DMS153 (cell line): Measurements from ENCODE around the gene ERN1.
A peak's percentile ranks its signal among the peaks of the same experiment; 100 is the strongest.

Experiments used
- DNase-seq: peaks from one replicate; lab custom pipeline; 2025; lab: John Stamatoyannopoulos, UW

Gene ERN1

DNA sequence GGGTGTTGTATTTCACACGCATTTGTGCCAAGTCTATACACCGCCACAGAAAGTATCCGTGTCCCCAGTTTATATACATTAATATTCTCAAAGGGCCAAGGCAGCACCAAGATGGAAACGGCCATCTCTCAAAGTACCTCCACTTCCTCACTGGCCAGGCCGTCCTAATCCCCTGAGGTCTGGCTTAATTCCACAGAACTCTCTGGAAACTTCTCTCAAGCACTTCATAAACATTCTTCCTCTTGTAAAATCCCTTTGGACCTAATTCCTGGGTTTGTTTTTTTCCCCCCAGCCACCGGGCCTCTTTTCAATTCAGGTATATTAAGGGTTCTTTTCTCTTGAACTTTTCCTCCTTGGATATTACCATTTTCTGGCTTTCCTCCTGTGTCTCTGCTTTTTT is 5.1 kb upstream of the ERN1 start:
- DNase-seq, result no peak

DNA sequence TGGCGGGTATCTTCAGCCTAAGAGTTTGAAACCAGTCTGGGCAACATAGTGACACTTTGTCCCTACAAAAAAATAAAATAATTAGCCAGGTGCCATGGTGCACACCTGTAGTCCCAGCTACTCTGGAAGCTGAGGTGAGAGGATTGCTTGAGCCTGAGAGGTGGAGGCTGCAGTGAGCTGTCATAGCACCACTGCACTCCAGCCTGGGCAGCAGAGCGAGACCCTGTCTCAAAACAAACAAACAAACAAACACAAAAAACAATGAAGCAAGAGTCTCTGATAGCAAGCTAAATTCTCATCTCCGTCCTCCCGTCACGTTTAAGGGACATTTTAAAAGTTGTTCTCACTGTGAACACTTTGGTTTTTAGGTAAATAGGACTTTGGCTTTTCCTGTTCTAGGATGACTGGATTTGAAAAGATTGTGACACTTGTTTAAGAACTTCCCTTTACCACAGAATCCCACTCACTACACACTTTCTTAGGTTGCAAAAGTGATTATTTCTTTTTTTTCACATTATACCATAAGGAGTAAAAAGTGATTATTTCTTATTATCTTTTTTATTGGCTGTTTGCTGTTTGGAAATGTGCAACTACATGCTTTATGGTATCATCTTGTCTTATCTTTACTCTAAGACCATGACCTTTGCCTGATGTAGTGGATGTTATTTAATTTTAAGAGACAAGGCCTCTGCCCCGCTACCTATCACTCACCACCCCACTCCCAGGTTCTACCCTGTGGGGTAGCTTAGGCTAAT is 4.4 kb upstream of the ERN1 start:
- DNase-seq, result no peak

DNA sequence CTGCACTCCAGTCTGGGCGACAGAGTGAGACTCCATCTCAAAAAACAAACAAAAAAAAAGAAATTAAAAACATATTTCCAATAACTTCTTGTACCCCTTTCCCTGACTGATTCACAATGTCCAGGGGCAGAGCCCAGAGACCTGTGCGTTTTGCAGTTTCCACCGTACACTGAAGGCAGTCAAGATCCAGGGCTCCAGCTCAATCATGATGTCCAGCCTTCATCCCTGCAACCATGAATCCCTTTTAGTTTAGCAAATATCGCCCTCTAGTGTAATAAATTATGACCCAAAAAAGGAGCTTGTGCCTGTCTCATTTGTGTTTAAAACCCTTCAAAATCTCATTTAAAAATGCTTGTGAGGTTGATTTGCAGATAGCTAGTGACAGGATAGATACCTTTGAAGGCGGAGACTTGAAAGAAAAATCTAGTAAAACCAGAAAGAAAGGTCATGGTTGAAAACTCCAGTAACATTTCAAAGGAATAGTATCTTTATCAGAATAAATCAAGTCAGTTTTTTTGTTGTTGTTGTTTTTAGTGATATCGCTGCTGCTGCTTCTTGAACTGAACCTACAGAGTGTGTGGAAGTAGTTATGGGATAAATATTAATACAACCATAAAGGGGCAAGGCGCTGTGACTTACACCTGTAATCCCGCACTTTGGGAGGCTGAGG is 3.7 kb upstream of the ERN1 start:
- DNase-seq, result peak; percentile 47

DNA sequence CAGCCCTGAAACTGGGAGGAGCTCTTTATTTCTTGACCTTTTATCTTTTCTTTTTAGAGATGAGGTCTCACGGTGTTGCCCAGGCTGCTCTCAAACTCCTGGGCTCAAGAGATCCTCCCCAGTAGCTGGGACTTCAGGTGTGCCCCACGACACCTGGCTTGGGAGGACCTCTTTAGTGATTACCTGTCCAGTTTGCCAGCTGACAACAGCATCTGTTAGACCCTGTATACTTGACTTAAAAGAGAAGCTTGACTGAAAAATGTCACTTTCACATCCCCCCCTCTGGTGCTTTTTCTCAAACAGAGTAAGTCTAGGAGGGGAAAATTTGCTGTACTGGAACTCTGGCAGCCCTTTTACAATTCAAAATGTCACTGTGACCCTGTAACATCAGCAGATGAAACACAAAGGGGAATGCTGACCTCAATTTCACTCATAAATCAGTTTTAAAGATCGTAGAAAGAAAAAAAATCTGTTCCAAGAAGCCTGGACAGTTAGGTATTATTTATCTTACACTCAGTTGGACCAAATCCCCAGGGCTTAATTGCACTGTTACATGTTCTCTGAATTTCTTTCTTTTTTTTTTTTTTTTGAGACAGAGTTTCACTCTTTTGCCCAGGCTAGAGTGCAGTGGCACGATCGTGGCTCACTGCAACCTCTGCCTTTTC is 1.8 kb upstream of the ERN1 start:
- DNase-seq, result no peak

DNA sequence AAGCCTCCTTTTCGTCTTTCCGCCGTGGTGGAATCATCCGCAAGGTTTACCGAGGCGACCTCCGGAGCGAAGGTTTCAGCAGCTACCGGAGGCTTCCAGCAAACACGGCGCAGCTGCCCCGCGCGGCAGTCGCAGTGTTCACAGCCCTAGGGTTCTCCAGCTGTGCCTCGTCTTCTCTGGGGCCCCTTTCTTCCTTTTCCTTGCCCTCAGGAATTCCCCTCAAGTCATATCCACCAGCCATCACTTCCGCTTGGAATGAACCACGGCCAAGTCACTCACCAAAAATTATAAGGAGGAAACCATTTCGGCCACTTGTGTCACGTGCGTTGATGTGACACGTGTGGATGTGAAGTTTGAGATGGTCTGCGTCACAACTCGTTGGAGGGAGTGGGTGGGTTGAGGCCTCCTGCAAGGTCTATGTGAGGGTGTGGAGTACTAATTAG is 636 bp upstream of the ERN1 start:
- peak; percentile 35 for DNase-seq

DNA sequence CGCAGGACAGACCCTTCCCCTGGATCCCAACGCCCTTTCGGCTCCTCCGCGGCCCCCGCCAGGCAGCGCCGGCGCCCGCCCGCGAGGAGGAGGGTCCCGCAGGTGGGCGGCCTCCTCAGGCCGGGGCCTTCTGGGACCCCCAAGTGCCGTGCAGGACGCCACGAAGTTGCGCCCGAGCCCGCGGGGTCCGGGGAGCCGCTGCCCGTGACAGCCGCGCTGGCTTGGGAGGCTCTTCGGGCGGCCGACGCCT is 504 bp downstream of the ERN1 start:
- DNase-seq, result no peak

DNA sequence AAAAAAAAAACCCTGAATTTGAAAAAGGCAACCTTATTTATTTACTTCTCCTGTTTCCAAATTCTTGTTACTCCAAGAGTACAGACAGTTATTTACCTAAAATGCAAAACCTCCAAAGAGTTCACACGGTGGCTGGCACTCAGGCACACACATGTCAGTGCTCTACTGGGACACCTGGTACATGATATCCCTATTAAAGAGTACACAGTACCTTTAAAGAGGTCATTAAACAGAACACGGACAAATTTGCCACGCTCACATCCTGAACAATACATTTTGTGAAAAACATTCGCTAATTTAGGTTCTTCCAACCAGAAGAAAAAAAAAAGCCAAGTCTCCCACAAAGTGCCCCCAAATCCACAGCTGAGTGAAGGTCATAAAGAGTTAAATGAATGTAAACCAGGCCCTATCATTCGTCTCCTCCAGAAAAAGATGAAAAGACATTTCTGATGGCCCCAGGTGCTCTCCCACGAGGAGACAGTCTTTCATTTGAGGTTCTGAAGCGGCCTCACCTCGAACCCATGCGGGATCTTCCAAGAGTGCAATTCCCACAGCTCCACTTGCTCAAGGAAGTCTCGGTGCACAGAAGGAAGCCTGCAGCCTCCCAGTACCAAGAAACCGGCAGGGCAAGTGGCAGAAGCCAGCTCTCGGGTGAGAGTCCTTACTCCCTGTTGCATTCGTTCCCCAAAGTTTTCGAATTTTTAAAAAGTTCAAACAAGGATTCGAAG is 993 bp downstream of the ERN1 start:
- DNase-seq, result peak; percentile 5

DNA sequence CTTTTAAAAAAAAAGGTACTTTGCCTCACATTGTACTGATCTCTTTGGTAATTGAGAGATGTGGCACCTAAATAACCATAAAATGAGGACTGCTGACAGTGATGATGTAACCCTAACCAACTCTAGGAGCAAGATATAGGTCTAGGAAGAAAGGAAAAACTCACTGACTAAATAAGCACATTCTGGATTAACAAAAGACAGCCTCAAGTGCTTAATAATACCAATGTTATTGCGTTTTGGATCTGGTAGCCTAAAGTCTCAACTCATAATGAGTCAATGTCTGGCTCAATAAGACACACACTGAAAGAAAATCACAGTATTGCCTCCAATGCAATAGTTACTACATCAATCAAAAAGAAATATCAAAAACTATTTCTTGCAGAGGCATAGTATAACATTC is 3.0 kb downstream of the ERN1 start:
- DNase-seq, result no peak

DNA sequence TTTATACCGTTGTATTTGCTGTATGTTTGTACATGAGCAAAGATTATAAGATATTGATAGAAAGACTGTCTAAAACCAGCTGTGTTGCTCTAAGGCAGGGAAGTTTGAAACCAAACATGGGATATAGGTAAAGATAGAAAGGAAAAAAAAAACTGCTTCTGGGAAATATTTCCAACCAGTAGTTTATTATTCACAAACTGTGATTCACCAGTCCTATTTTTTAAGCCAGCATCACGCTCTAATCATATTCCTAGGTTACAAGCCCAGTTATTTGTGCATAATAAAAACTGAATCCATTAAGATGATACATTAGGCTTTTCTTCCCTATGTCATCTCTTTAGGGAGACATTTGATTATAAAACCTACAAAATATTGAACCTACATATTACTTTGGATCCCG is 4.0 kb downstream of the ERN1 start:
- no peak for DNase-seq

DNA sequence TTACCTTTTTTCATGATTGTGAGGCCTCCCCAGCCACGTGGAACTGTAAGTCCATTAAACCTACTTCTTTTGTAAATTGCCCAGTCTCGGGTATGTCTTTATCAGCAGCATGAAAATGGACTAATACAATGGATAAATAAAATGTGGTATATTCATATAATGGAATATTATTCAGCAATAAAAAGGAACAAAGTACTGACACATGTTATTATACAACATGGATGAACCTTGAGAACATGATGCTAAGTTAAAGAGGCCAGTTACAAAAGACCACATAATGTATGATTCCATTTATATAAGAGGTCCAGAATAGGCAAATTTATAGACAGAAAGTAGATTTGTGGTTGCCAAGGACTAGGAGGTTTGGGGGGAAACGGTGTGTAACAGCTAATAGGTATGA is 5.3 kb downstream of the ERN1 start:
- DNase-seq, result no peak

DNA sequence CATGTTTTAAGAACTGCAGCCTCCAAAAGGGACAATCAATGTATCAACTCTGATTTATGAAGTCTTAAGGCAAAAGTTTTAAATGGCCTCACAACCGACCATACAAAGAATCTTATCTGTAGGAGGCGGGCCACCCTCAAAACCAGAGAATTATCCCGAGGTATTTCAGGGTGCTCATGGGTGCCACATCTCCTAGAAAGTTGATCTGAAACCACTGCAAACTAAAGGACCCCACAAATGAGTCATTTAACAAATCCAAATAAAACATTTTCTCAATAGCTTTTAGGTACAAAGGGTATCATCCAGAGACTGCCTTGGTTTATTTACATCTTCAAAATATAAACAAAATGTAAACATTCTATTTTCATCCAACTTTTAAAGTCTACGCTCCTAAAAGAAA is 6.8 kb downstream of the ERN1 start:
- no peak for DNase-seq

DNA sequence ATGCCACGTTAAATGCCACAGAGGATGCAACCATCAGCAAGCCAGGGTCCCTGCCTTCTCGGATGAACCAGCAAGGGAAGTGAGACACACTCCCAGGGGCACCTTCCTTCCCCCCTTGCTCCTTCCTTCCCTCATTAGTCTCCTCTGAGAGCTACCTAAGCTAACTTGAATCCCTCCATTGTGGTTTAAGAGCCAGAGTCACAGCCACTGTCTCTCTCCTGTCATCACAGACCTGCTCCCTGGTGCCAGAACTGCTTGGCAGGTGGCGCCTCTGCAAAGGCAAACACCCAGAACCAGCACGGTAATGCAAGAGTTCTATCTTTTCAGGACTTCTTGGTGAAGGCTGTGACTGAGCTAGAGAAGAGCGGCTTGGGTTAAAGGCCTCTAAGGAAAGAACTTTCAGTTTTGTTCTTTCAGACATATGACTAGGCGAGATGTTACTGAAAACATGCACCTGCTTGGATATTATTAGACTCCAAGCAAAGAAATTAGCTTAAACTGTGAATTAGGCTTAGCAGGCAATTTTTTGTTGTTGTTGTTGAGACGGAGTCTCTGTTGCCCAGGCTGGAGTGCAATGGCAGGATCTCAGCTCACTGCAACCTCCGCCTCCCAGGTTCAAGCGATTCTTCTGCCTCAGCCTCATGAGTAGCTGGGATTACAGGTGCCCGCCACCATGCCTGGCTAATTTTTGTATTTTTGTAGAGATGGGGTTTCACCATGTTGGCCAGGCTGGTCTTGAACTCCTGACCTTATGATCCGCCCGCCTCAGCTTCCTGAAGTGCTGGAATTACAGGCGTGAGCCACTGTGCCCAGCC is 8.8 kb downstream of the ERN1 start:
- peak; percentile 7 for DNase-seq

DNA sequence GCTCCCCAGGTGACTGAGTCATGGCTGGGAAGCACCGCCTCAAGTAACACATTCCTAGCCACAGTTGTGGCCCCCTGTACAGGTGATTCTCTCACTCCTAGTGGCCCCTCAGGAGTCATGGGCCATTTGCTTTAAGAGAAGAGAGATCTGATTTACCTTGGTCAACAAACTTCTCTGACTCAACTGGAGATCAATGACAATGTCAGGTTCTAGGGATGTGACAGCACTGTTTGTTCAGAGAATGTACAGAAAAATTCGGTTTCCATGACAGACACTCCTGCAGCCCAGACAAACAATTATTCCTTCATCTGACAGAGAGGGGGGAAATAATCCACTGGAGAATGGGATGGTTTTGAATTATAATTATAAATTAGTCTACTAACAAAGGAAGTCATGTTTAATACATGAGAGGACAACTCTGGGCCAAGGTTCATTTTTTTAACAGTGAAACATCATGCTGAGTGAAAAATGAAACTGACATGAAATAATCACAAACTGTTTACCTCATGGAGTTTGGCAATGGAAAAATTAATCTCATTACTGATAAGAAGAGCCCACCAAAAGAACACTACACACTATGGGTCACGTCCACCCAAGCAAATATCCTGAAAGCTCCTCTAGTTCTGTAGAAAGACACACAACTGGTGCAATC is 9.7 kb downstream of the ERN1 start:
- DNase-seq, result no peak

DNA sequence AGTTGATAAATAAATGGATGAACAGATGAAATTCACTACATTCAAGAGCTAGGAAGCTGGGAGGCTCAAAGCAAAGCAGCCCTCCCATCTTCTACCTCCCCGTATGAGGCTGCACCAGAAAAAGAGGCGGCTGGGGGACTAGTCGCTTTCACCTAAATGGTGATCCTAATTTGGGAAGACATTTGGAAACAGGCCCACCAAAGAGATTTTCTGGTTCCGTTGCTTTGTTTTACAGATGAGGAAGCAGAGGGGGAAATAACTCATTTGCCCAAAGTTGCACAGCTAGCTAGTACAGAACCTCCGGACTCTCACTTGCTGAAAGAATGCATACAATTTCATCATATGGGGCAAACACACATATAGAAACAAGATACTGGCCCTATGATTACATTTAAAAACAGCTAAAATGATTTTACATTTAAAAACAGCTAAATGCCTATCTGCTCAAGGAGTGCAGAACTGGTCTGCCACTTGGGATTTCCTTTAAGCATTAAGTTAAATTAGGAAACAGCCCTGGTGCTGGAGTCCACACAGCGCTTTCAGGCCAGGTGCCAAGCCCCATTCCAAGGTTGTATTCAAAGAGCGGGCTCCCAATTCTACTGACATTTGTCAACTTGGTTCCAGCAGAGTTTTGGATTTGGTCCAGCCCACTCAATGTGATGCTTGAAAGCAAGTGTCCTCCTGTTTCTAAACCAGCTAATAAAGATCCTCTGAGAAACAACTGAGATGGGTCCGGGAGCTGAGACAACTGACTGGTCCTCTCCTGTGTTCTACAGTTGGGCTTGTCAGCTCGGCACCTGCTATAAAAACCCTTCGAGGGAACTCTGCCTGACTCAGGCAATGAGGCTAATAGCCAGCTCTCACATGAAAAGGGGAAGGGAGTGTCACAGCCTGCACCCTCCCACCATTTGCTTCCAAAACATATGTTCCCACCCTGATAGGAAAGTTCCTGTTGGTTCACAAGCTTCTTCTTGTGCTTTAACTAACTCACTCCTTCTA is 11.7 kb downstream of the ERN1 start:
- DNase-seq, result peak; percentile 44

DNA sequence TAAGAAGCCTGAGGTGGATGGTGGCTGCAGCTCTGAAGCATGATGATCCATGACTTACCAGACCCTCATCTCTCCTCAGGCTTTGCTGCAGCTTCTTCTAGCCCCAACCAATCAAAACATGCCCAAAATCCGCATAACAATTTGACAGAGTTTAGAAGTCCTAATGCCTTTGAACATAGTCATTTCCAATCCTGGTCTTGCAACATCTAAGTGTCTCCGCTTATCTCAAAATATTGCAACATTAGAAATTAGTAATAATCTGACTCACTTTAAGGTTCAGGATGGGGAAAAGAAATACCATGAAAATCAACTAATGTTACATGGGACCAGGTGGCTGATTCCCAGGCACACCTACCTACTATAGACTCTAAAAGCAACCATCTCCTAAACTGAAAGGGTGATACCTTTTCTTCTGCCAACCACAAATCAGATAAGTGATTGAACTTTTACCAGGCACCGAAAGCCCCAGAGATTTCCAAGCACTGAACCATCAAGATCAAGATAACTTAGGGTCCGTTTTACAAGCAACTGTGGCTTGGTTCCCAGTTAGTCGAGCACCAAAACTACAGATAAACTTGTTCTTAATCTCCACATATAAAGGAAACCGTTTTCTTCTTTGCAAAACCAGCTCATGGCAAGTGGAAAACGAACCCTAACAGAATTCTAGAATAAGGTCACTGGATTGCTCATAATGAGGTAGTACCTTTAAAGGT is 14.0 kb downstream of the ERN1 start:
- DNase-seq, result no peak

DNA sequence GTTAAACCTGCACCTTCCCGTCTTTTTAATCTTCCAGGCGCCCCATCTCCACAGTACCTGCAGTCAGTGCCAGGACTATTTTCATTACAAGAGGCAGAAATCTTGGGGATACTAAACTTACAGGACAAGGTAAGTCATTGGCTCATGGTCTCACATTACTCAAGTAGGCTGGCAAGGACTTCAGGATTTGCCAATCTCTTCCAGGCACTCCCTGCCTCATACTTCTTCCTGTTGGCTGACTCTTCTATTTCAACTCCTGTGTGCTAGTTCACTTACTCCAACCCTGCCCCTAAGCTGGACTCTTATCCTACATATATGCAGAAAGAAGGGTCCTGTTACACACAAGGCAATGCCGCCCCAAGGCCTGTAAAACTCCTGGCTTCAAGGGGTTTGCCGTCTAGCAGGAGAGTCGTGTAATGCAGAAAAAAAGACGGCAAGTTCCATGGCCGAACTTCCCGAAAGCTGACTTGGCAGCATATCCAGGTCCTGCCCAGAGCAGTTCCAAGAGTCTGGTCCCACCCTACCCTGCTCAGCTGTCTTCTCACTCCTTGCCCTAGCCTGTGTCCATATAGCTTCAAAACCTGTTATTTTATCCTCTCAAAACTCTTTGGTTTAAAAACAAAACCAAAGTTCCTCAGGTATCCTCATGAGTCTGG is 14.8 kb downstream of the ERN1 start:
- no peak for DNase-seq

DNA sequence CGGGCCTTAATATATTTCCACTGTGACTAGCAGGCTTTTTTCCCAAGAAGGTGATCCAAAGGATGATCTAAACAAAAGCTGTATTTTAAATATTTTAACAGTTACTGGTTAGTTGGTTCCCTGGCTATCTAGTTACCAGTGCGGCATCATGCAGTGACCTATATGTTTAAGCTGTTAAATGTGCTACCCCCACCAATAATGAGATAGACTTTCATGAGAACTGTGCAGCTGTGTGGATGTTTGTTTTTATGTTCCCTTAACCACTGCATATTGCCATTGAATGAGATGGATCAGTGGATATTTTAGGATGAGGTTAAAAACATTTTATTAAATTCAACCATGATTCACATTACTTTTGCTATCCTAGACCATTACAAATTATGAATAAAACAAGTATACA is 16.9 kb downstream of the ERN1 start:
- no peak for DNase-seq

DNA sequence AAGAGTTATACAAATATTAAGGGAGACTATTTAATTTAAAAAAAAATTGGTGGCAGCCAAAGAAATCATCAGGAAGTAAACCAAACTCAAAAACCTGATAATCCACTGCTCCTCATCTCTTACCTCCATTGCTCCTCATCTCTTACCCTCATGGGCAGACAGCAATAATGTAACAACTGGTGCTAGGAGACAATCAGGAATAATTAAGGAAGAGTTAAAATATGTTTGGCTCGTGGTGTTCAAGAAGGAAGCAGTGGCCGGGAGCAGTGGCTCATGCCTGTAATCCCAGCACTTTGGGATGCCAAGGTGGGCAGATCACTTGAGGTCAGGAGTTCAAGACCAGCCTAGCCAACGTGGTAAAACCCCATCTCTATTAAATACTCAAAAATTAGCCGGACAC is 18.1 kb downstream of the ERN1 start:
- DNase-seq, result no peak
